Psoas muscle (tissue), 8 donors: ENCODE data around the gene IFFO2. TPM values are rescaled to one million over a fixed set of nuclear protein-coding genes. Genes with fewer than 3 reads are reported as not detected.

Experiments
- ATAC-seq, 4 donors: fragments of 200-7000 bp; cut with Tn5 transposase; one replicate each; pipeline ENCODE4 v1.9.1; 2020; ENCODE audit warnings: moderate library complexity in 3 of 4, mild to moderate bottlenecking in 2 of 4
- DNase-seq, 2 donors: peaks; one replicate each; pipeline ENCODE4 v3.0.0-alpha.2; 2020
- H3K27ac ChIP-seq: fragments of 200-600 bp; one replicate; pipeline ENCODE4 v1.8.0; 2022
- H3K27me3 ChIP-seq, 3 donors: fragments of 200-600 bp in 1 of 3; one replicate each; pipeline versions ENCODE4 v1.6.1 to v1.8.0; 2013 to 2022; ENCODE audit warnings: low read length in 2 of 3, mild to moderate bottlenecking in 2 of 3, moderate library complexity in 1 of 3; ENCODE audit not compliant: insufficient read depth in 3 of 3
- H3K36me3 ChIP-seq, 2 donors: fragments of 200-600 bp in 1 of 2; one replicate each; pipeline versions ENCODE4 v1.6.1 to v1.8.0; 2013 to 2022; ENCODE audit warnings: low read depth in 1 of 2, mild to moderate bottlenecking in 1 of 2, moderate library complexity in 1 of 2; ENCODE audit not compliant: insufficient read depth in 1 of 2
- H3K4me1 ChIP-seq: fragments of 200-600 bp; one replicate; pipeline ENCODE4 v1.8.0; 2022
- H3K4me3 ChIP-seq: fragments of 200-600 bp; one replicate; pipeline ENCODE4 v1.8.0; 2022; ENCODE audit warnings: mild to moderate bottlenecking
- H3K9me3 ChIP-seq: fragments of 200-600 bp; one replicate; pipeline ENCODE4 v1.8.0; 2022
- WGBS, 3 donors: extraction: QIAGEN DNeasy Blood & Tissue Kit; methylation state at CpG; one replicate each; pipeline versions ENCODE4 v1.1.6 to v1.1.7; 2013; 5-methylcytosine and 5-hydroxymethylcytosine counted together
- intact Hi-C, 2 donors: fragments of 100-400 bp; cut with DNase I; formaldehyde crosslinking; loops; one replicate each; pipeline versions ENCODE4 v1.11.0 to v1.14.2; 2022
- polyA plus RNA-seq, 3 donors: library from polyadenylated mRNA; stranded (reverse); fragments of 200-250 nt; gene quantifications; one replicate each; pipeline ENCODE4 v1.2.3, GENCODE V29; 2013
- total RNA-seq, 4 donors: library from RNA; stranded (reverse); fragmentation: NEBNext Ultra II Directional in 2 of 4; extraction: Animal tissue kit (Norgen Biotek cat#: 25700) in 2 of 4; gene quantifications; one replicate each; pipeline versions ENCODE4 v1.2.1 to v1.2.4, GENCODE V29; 2021 to 2023
- TF ChIP-seq, protein P1 (sequence below): fragments of 200-600 bp; IDR thresholded peaks from one replicate; pipeline ENCODE4 v1.8.0; 2022; ENCODE audit warnings: antibody characterized with exemption
- donor health status: healthy with polysubstance abuse.
- donor health status: DM: no; HTN: no; CAD: no; lungs with moderate emphysema.
- donor health status: Bipolar disorder and iron deficiency.
- donor health status: healthy.
- donor health status: DM: yes; HTN: yes; CAD: no.
- donor health status: DM: no; HTN: no; CAD: no.
- donor health status: DM: no; HTN: no; CAD: no.
- donor health status: DM: yes; HTN: yes; CAD: no.

The IFFO2 gene
- total and polyA plus RNA-seq, 7 donors, result 0.94 to 14.0 (median 3.7) TPM

DNA sequence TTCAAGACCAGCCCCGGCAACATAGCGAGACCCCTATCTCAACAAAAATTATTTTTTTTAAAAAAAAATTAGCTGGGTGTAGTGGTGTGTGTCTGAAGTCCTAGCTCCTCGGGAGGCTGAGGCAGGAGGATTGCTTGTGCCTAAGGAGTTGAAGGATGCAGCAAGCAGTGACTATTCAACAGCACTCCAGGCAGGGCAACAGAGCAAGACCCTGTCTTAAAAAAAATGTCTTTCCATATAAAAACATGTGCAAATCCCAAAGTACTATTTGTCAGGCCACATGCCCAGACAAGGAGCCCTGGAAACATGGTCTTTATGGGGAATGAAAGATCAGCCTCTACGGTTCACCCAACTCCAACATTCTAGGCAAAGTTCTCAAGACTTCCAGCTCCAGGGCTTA, 13.3 kb downstream of the IFFO2 start:
- WGBS, 3 donors, result 96 to 99% (median 98%) methylated on average over 4 of the region's 4 CpGs
- H3K4me1 ChIP-seq, result peaks cover 48% of the 10 kb centered on the region
- H3K27ac ChIP-seq, result no peak overlapping the region

DNA sequence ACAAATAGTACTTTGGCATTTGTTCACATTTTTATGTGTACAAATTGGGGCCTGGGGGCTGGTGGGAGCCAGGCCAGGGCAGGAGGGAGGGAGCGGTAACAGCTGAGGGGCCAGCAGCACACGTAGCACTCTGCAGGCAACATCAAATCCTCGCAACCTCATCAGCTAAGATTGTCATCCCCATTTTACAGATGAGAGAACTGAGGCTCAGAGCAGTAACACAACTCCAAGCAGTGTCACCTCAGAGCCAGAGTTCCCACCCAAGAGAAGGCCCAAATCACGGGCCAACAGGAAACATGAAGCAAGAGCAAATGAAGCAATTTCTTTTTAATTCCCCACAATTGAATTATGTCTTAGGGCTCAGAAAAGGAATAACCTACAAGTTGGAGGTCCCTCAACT, 14.1 kb downstream of the IFFO2 start:
- 85 to 86% (median 85%) methylated on average over 4 of the region's 4 CpGs for WGBS, 3 donors
- TF ChIP-seq, protein P1, sequence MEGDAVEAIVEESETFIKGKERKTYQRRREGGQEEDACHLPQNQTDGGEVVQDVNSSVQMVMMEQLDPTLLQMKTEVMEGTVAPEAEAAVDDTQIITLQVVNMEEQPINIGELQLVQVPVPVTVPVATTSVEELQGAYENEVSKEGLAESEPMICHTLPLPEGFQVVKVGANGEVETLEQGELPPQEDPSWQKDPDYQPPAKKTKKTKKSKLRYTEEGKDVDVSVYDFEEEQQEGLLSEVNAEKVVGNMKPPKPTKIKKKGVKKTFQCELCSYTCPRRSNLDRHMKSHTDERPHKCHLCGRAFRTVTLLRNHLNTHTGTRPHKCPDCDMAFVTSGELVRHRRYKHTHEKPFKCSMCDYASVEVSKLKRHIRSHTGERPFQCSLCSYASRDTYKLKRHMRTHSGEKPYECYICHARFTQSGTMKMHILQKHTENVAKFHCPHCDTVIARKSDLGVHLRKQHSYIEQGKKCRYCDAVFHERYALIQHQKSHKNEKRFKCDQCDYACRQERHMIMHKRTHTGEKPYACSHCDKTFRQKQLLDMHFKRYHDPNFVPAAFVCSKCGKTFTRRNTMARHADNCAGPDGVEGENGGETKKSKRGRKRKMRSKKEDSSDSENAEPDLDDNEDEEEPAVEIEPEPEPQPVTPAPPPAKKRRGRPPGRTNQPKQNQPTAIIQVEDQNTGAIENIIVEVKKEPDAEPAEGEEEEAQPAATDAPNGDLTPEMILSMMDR, result no peak

More for the DNA sequence above, 13.3 kb downstream of the IFFO2 start:
- Histone ChIP-seq H3K9me3 (no peaks in the 10 kb centered on the region), H3K4me3 (no peak overlapping the region), H3K27me3 (no peaks in the 10 kb centered on the region), H3K36me3 (no peaks in the 10 kb centered on the region)
- DNase-seq (no peak), ATAC-seq (no peak)
- TF ChIP-seq, protein P1, result no peak
- intact Hi-C loops, result no loop called here

DNA sequence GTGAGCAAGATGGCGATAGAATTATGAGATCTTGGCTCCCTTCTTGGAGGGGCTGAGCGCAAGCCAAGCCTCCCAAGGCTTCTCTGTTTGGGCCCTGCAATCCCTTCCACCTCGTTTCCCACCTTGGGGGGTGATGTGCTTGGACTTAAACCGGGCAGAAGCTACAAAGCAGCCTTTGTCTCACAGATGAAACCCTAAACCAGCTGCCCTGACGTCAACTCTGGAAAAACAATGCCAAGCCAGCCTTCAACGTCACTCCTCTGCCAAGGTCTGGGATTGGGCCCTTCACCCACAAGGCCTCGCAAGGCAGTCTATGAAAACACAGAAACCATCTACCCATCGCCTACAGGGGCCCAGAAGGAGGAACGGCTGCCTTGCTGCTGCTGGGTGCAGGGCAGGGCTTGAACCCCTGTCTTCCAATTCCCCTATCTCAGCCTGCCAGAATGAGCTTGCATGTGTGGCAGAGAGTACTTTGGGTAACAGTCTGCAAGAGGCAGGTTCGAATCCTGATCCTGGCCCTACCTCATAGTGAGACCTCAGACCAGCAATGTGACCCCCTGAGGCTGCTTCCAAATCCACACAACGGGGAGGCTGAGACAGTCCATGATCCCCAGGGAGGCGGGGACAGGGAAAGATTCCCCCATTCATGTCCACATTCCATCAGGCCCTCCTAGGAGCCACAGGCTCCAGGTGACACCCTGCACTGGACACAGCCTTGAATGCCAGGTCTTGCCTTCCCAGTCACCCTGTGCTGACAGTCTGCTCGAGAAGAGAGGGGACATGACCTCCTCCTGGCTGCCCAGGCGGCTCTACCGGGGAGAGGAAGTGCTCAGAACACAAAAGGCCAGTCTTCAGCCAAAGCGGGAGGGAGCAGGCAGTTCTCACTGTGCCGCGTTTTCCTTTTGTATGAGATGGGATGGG, 15.0 kb downstream of the IFFO2 start:
- no peaks in the 10 kb centered on the region for H3K36me3 ChIP-seq
- peaks cover 45% of the 10 kb centered on the region for H3K4me1 ChIP-seq
- peak overlapping the region; percentile 9 for H3K27ac ChIP-seq
- TF ChIP-seq, protein P1, result no peak
- intact Hi-C loops, result no loop called here
- 43 to 65% (median 47%) methylated on average over 17 to 18 of the region's 18 CpGs for WGBS, 3 donors
- H3K9me3 ChIP-seq, result no peaks in the 10 kb centered on the region
- DNase-seq (peak; percentile 36 to 55), ATAC-seq (peak; percentile 55 to 70 (median 66))
- no peaks in the 10 kb centered on the region for H3K27me3 ChIP-seq
- H3K4me3 ChIP-seq, result no peak overlapping the region

More for the DNA sequence above, 14.1 kb downstream of the IFFO2 start:
- H3K4me3 ChIP-seq, result no peak overlapping the region
- peak overlapping the region; percentile 9 for H3K27ac ChIP-seq
- peak in 1 of 2 donors; percentile 34 for DNase-seq
- H3K9me3 ChIP-seq, result no peaks in the 10 kb centered on the region
- H3K36me3 ChIP-seq, result no peaks in the 10 kb centered on the region
- H3K4me1 ChIP-seq, result peaks cover 48% of the 10 kb centered on the region
- intact Hi-C loops, result no loop called here
- no peak for ATAC-seq
- no peaks in the 10 kb centered on the region for H3K27me3 ChIP-seq

DNA sequence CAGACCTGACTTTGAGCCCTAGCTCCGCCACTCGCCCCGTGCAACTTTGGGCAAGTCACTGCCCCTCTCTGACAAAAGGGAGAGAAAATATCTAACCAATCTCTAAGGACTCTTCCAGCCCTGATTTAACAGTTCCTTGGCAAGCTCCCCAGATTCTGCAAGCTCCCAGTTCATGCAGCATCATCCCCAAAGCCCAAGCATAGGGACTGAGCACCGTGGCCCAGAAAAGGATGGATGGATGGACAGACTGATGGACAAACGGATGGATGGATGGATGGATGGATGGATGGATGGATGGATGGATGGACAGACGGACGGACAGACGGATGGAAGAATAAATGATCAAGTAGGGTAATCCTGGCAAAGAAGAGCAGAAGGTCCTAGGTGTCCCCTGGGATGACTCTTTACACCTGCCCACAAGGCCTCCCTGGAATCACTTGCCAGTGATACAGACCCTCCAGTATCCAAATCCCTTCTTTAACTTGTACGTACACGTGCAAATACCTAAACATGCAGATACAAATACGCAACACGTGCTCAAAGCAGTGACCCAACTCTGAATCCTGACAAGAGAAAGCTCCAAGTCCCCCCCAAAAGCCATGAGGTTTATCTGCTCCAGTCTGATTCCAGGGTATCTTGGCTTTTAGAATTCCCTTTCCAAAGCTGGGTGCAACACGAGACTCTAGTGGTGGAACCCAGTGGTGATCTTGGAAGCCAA, 16.0 kb downstream of the IFFO2 start:
- Histone ChIP-seq H3K27ac (no peak overlapping the region), H3K36me3 (no peaks in the 10 kb centered on the region), H3K4me3 (no peak overlapping the region), H3K9me3 (no peaks in the 10 kb centered on the region), H3K27me3 (no peaks in the 10 kb centered on the region), H3K4me1 (peaks cover 38% of the 10 kb centered on the region)
- WGBS, 3 donors, result 73 to 86% (median 76%) methylated on average over 13 of the region's 13 CpGs
- TF ChIP-seq, protein P1, result no peak
- ATAC-seq, result no peak
- intact Hi-C loops, result no loop called here
- no peak for DNase-seq
